Astrocyte (in vitro differentiated cells and primary cell): Measurements from ENCODE around the gene SCYL3. TPM values are rescaled to one million over a fixed set of nuclear protein-coding genes. Genes with fewer than 3 reads are reported as not detected.

ENCODE experiments used
- DNase-seq: peaks from one replicate; pipeline ENCODE4 v3.0.0-alpha.2; 2010; ENCODE audit warnings: low read depth
- FAIRE-seq: peaks from 2 replicates; lab custom pipeline; 2011; peaks lifted over from hg19 to GRCh38; lab: Jason Lieb, UNC
- H2AFZ ChIP-seq: 2 replicates; pipeline ENCODE4 v1.6.0; 2012; ENCODE audit warnings: low read depth, low read length, inconsistent platforms
- H3K27ac ChIP-seq: 2 replicates; pipeline ENCODE4 v1.5.1; 2011; ENCODE audit warnings: low read depth, low read length, inconsistent platforms
- H3K27me3 ChIP-seq: 2 replicates; pipeline ENCODE4 v1.6.0; 2011; ENCODE audit warnings: low read length, inconsistent platforms; ENCODE audit not compliant: insufficient read depth
- H3K36me3 ChIP-seq: 2 replicates; pipeline ENCODE4 v1.5.1; 2011; ENCODE audit warnings: low read length, inconsistent platforms; ENCODE audit not compliant: insufficient read depth
- H3K4me1 ChIP-seq: 2 replicates; pipeline ENCODE4 v1.5.1; 2011; ENCODE audit warnings: low read length, inconsistent platforms; ENCODE audit not compliant: insufficient read depth
- H3K4me2 ChIP-seq: 2 replicates; pipeline ENCODE4 v1.6.0; 2012; ENCODE audit warnings: low read length, inconsistent platforms
- H3K4me3 ChIP-seq: 2 replicates; pipeline ENCODE4 v1.5.1; 2011; ENCODE audit warnings: low read depth, mild to moderate bottlenecking, low read length, inconsistent platforms; ENCODE audit not compliant: insufficient read depth
- H3K79me2 ChIP-seq: 2 replicates; pipeline ENCODE4 v1.6.0; 2012; ENCODE audit warnings: mild to moderate bottlenecking, low read length, inconsistent platforms; ENCODE audit not compliant: insufficient read depth
- H3K9ac ChIP-seq: 2 replicates; pipeline ENCODE4 v1.6.0; 2012; ENCODE audit warnings: mild to moderate bottlenecking, low read length, inconsistent platforms
- H3K9me3 ChIP-seq: 2 replicates; pipeline ENCODE4 v1.5.1; 2012; ENCODE audit warnings: low read depth, mild to moderate bottlenecking, low read length, inconsistent platforms; ENCODE audit not compliant: insufficient read depth
- H4K20me1 ChIP-seq: 2 replicates; pipeline ENCODE4 v1.6.0; 2012; ENCODE audit warnings: low read length, inconsistent platforms; ENCODE audit not compliant: insufficient read depth
- H3K27ac Mint-ChIP-seq: one replicate; pipeline ENCODE4 v1.8.0; 2021; ENCODE audit warnings: mild to moderate bottlenecking, mixed read lengths; ENCODE audit not compliant: unreplicated experiment
- H3K27me3 Mint-ChIP-seq: one replicate; pipeline ENCODE4 v1.8.0; 2021; ENCODE audit warnings: low read depth, mixed read lengths; ENCODE audit not compliant: unreplicated experiment
- H3K36me3 Mint-ChIP-seq: one replicate; pipeline ENCODE4 v1.8.0; 2021; ENCODE audit warnings: low read depth, mixed read lengths; ENCODE audit not compliant: unreplicated experiment
- H3K4me1 Mint-ChIP-seq: one replicate; pipeline ENCODE4 v1.8.0; 2021; ENCODE audit warnings: low read depth, mixed read lengths; ENCODE audit not compliant: unreplicated experiment
- H3K4me3 Mint-ChIP-seq: one replicate; pipeline ENCODE4 v1.8.0; 2021; ENCODE audit warnings: mild to moderate bottlenecking, moderate library complexity, mixed read lengths; ENCODE audit not compliant: unreplicated experiment
- H3K9me3 Mint-ChIP-seq: one replicate; pipeline ENCODE4 v1.8.0; 2021; ENCODE audit warnings: mild to moderate bottlenecking, mixed read lengths; ENCODE audit not compliant: unreplicated experiment
- CTCF ChIP-seq: IDR thresholded peaks from 2 replicates; pipeline ENCODE4 v1.5.1; 2011; ENCODE audit warnings: low read depth, mild to moderate bottlenecking, inconsistent platforms, low read length, moderate library complexity; ENCODE audit not compliant: insufficient read depth
- EZH2 ChIP-seq: IDR thresholded peaks from 2 replicates; pipeline ENCODE4 v1.6.1; 2012; ENCODE audit warnings: mild to moderate bottlenecking, low read length, inconsistent platforms; ENCODE audit not compliant: insufficient read depth
- total RNA-seq: library from RNA; stranded (reverse); gene quantifications from 2 replicates; pipeline ENCODE4 v1.2.1, GENCODE V29; 2021

Gene SCYL3
- total RNA-seq, 1 donor from 2014 or later, result 6.2 TPM

GRCh38 chr1:169821500-169821899, 72.2 kb downstream of the SCYL3 start:
- no peak for DNase-seq
- Mint-ChIP-seq H3K4me1 (no peaks in the 10 kb centered on the region), H3K27ac (no peak overlapping the region), H3K9me3 (no peaks in the 10 kb centered on the region), H3K36me3 (peaks cover 4% of the 10 kb centered on the region), H3K4me3 (no peak overlapping the region), H3K27me3 (no peaks in the 10 kb centered on the region)
- H3K4me3 ChIP-seq, result no peak overlapping the region
- no peaks in the 10 kb centered on the region for H3K4me1 ChIP-seq
- no peak overlapping the region for H2AFZ ChIP-seq
- no peak overlapping the region for H3K27ac ChIP-seq
- no peaks in the 10 kb centered on the region for H4K20me1 ChIP-seq
- no peak for FAIRE-seq
- H3K36me3 ChIP-seq, result peaks cover 8% of the 10 kb centered on the region
- no peaks in the 10 kb centered on the region for H3K79me2 ChIP-seq
- no peak overlapping the region for H3K4me2 ChIP-seq
- TF ChIP-seq EZH2, result no peak
- TF ChIP-seq CTCF, result no peak
- no peaks in the 10 kb centered on the region for H3K9me3 ChIP-seq
- no peak overlapping the region for H3K9ac ChIP-seq
- H3K27me3 ChIP-seq, result no peaks in the 10 kb centered on the region

GRCh38 chr1:169816617-169817016, 77.1 kb downstream of the SCYL3 start:
- H4K20me1 ChIP-seq, result no peaks in the 10 kb centered on the region
- H3K4me2 ChIP-seq, result no peak overlapping the region
- no peak overlapping the region for H3K4me3 ChIP-seq
- DNase-seq, result no peak
- no peaks in the 10 kb centered on the region for H3K4me1 Mint-ChIP-seq
- no peak overlapping the region for H2AFZ ChIP-seq
- no peak overlapping the region for H3K4me3 Mint-ChIP-seq
- H3K9me3 Mint-ChIP-seq, result no peaks in the 10 kb centered on the region
- H3K27me3 Mint-ChIP-seq, result no peaks in the 10 kb centered on the region
- no peak overlapping the region for H3K27ac Mint-ChIP-seq
- H3K36me3 Mint-ChIP-seq, result peaks cover 4% of the 10 kb centered on the region
- TF ChIP-seq EZH2, result no peak
- no peak for TF ChIP-seq CTCF
- H3K79me2 ChIP-seq, result no peaks in the 10 kb centered on the region
- H3K27ac ChIP-seq, result no peak overlapping the region
- H3K27me3 ChIP-seq, result no peaks in the 10 kb centered on the region
- H3K9ac ChIP-seq, result no peak overlapping the region
- H3K9me3 ChIP-seq, result no peaks in the 10 kb centered on the region
- no peak for FAIRE-seq
- H3K4me1 ChIP-seq, result no peaks in the 10 kb centered on the region
- H3K36me3 ChIP-seq, result no peaks in the 10 kb centered on the region

GRCh38 chr1:169814265-169814664, 79.4 kb downstream of the SCYL3 start:
- Histone ChIP-seq H3K9ac (no peak overlapping the region), H3K4me2 (no peak overlapping the region), H3K36me3 (no peaks in the 10 kb centered on the region), H4K20me1 (no peaks in the 10 kb centered on the region), H3K4me3 (no peak overlapping the region), H3K27me3 (no peaks in the 10 kb centered on the region), H2AFZ (no peak overlapping the region), H3K27ac (no peak overlapping the region), H3K79me2 (no peaks in the 10 kb centered on the region), H3K9me3 (no peaks in the 10 kb centered on the region), H3K4me1 (no peaks in the 10 kb centered on the region)
- H3K36me3 Mint-ChIP-seq, result peaks cover 3% of the 10 kb centered on the region
- FAIRE-seq (no peak), DNase-seq (no peak)
- TF ChIP-seq EZH2 (no peak), CTCF (no peak)
- H3K9me3 Mint-ChIP-seq, result no peaks in the 10 kb centered on the region
- no peaks in the 10 kb centered on the region for H3K4me1 Mint-ChIP-seq
- H3K4me3 Mint-ChIP-seq, result no peak overlapping the region
- H3K27ac Mint-ChIP-seq, result no peak overlapping the region
- H3K27me3 Mint-ChIP-seq, result no peaks in the 10 kb centered on the region
